Measurements from ENCODE around the gene NDUFA8. TPM values are rescaled to one million over a fixed set of nuclear protein-coding genes. Genes with fewer than 3 reads are reported as not detected.

NDUFA8 gene
- polyA plus RNA-seq, 4 donors, result 68.0 to 188 (median 106) TPM

GRCh38 chr9:122201641-122202040, 42.1 kb upstream of the NDUFA8 start:
- H3K27ac ChIP-seq (ENCODE audit: low read depth in 1 of 3, low read length in 2 of 3), result no peak overlapping the region
- FAIRE-seq, result no peak
- no peak for DNase-seq
- H3K4me1 ChIP-seq (ENCODE audit: control insufficient read depth in 3 of 3, insufficient read depth in 2 of 3, low read depth in 1 of 3, low read length in 2 of 3), result no peaks in the 10 kb centered on the region
- 90 to 98% (median 95%) methylated on average over 1 of the region's 1 CpG for WGBS, 3 donors
- no peaks in the 10 kb centered on the region for H3K9me3 ChIP-seq (ENCODE audit: control insufficient read depth in 2 of 2, insufficient read depth in 1 of 2, low read depth in 1 of 2, low read length in 1 of 2)
- peaks cover 0 to 7% (median 5%) of the 10 kb centered on the region in 3 donors for H3K27me3 ChIP-seq (ENCODE audit: control insufficient read depth in 3 of 3, insufficient read depth in 3 of 3, low read length in 3 of 3)
- H3K36me3 ChIP-seq (ENCODE audit: control insufficient read depth in 3 of 3, insufficient read depth in 2 of 3, low read depth in 1 of 3, low read length in 3 of 3), result no peaks in the 10 kb centered on the region
- no peak overlapping the region for H3K4me3 ChIP-seq (ENCODE audit: low read depth in 1 of 3, low read length in 3 of 3)

- Histone ChIP-seq H3K27ac (ENCODE audit: low read depth in 1 of 3, low read length in 2 of 3) (no peak overlapping the region), H3K36me3 (ENCODE audit: control insufficient read depth in 3 of 3, insufficient read depth in 2 of 3, low read depth in 1 of 3, low read length in 3 of 3) (no peaks in the 10 kb centered on the region), H3K4me3 (ENCODE audit: low read depth in 1 of 3, low read length in 3 of 3) (no peak overlapping the region), H3K4me1 (ENCODE audit: control insufficient read depth in 3 of 3, insufficient read depth in 2 of 3, low read depth in 1 of 3, low read length in 2 of 3) (no peaks in the 10 kb centered on the region), H3K27me3 (ENCODE audit: control insufficient read depth in 3 of 3, insufficient read depth in 3 of 3, low read length in 3 of 3) (peaks cover 0 to 5% (median 2%) of the 10 kb centered on the region in 3 donors), H3K9me3 (ENCODE audit: control insufficient read depth in 2 of 2, insufficient read depth in 1 of 2, low read depth in 1 of 2, low read length in 1 of 2) (no peaks in the 10 kb centered on the region)
- FAIRE-seq, result no peak
- DNase-seq, result no peak
- WGBS, 3 donors, result 87 to 94% (median 92%) methylated on average over 7 of the region's 7 CpGs
Observed at GRCh38 chr9:122200960-122201595, 41.5 kb upstream of the NDUFA8 start.

GRCh38 chr9:122197882-122198281, 38.3 kb upstream of the NDUFA8 start:
- 28 to 64% (median 32%) methylated on average over 4 of the region's 4 CpGs for WGBS, 3 donors
- FAIRE-seq (no peak), DNase-seq (no peak)

GRCh38 chr9:122197426-122197825, 37.8 kb upstream of the NDUFA8 start:
- Histone ChIP-seq H3K4me3 (ENCODE audit: low read depth in 1 of 3, low read length in 3 of 3) (no peak overlapping the region), H3K27me3 (ENCODE audit: control insufficient read depth in 3 of 3, insufficient read depth in 3 of 3, low read length in 3 of 3) (peaks cover 0 to 5% (median 0%) of the 10 kb centered on the region in 3 donors), H3K9me3 (ENCODE audit: control insufficient read depth in 2 of 2, insufficient read depth in 1 of 2, low read depth in 1 of 2, low read length in 1 of 2) (no peaks in the 10 kb centered on the region), H3K36me3 (ENCODE audit: control insufficient read depth in 3 of 3, insufficient read depth in 2 of 3, low read depth in 1 of 3, low read length in 3 of 3) (no peaks in the 10 kb centered on the region), H3K4me1 (ENCODE audit: control insufficient read depth in 3 of 3, insufficient read depth in 2 of 3, low read depth in 1 of 3, low read length in 2 of 3) (no peaks in the 10 kb centered on the region), H3K27ac (ENCODE audit: low read depth in 1 of 3, low read length in 2 of 3) (no peak overlapping the region)
- no peak for FAIRE-seq
- WGBS, 3 donors, result 15 to 45% (median 28%) methylated on average over 7 of the region's 7 CpGs
- peak in 1 of 2 donors; percentile 49 for DNase-seq

More at GRCh38 chr9:122197882-122198281, 38.3 kb upstream of the NDUFA8 start:
- Histone ChIP-seq H3K4me3 (ENCODE audit: low read depth in 1 of 3, low read length in 3 of 3) (no peak overlapping the region), H3K27me3 (ENCODE audit: control insufficient read depth in 3 of 3, insufficient read depth in 3 of 3, low read length in 3 of 3) (peaks cover 0 to 5% (median 0%) of the 10 kb centered on the region in 3 donors), H3K27ac (ENCODE audit: low read depth in 1 of 3, low read length in 2 of 3) (no peak overlapping the region), H3K36me3 (ENCODE audit: control insufficient read depth in 3 of 3, insufficient read depth in 2 of 3, low read depth in 1 of 3, low read length in 3 of 3) (no peaks in the 10 kb centered on the region), H3K4me1 (ENCODE audit: control insufficient read depth in 3 of 3, insufficient read depth in 2 of 3, low read depth in 1 of 3, low read length in 2 of 3) (no peaks in the 10 kb centered on the region), H3K9me3 (ENCODE audit: control insufficient read depth in 2 of 2, insufficient read depth in 1 of 2, low read depth in 1 of 2, low read length in 1 of 2) (no peaks in the 10 kb centered on the region)

GRCh38 chr9:122195875-122196274, 36.3 kb upstream of the NDUFA8 start:
- 83 to 91% (median 89%) methylated on average over 4 of the region's 4 CpGs for WGBS, 3 donors
- peaks cover 0 to 5% (median 0%) of the 10 kb centered on the region in 3 donors for H3K27me3 ChIP-seq (ENCODE audit: control insufficient read depth in 3 of 3, insufficient read depth in 3 of 3, low read length in 3 of 3)
- DNase-seq (no peak), FAIRE-seq (no peak)
- no peaks in the 10 kb centered on the region for H3K9me3 ChIP-seq (ENCODE audit: control insufficient read depth in 2 of 2, insufficient read depth in 1 of 2, low read depth in 1 of 2, low read length in 1 of 2)
- no peak overlapping the region for H3K4me3 ChIP-seq (ENCODE audit: low read depth in 1 of 3, low read length in 3 of 3)
- no peaks in the 10 kb centered on the region for H3K4me1 ChIP-seq (ENCODE audit: control insufficient read depth in 3 of 3, insufficient read depth in 2 of 3, low read depth in 1 of 3, low read length in 2 of 3)
- no peak overlapping the region for H3K27ac ChIP-seq (ENCODE audit: low read depth in 1 of 3, low read length in 2 of 3)
- no peaks in the 10 kb centered on the region for H3K36me3 ChIP-seq (ENCODE audit: control insufficient read depth in 3 of 3, insufficient read depth in 2 of 3, low read depth in 1 of 3, low read length in 3 of 3)

- Histone ChIP-seq H3K27me3 (ENCODE audit: control insufficient read depth in 3 of 3, insufficient read depth in 3 of 3, low read length in 3 of 3) (peaks cover 0 to 5% (median 0%) of the 10 kb centered on the region in 3 donors), H3K36me3 (ENCODE audit: control insufficient read depth in 3 of 3, insufficient read depth in 2 of 3, low read depth in 1 of 3, low read length in 3 of 3) (no peaks in the 10 kb centered on the region), H3K27ac (ENCODE audit: low read depth in 1 of 3, low read length in 2 of 3) (no peak overlapping the region), H3K9me3 (ENCODE audit: control insufficient read depth in 2 of 2, insufficient read depth in 1 of 2, low read depth in 1 of 2, low read length in 1 of 2) (no peaks in the 10 kb centered on the region), H3K4me1 (ENCODE audit: control insufficient read depth in 3 of 3, insufficient read depth in 2 of 3, low read depth in 1 of 3, low read length in 2 of 3) (no peaks in the 10 kb centered on the region), H3K4me3 (ENCODE audit: low read depth in 1 of 3, low read length in 3 of 3) (no peak overlapping the region)
- WGBS, 3 donors, result 82 to 91% (median 83%) methylated on average over 6 of the region's 6 CpGs
- FAIRE-seq (no peak), DNase-seq (no peak)
Observed at GRCh38 chr9:122193651-122194050, 34.1 kb upstream of the NDUFA8 start.

- H3K9me3 ChIP-seq (ENCODE audit: control insufficient read depth in 2 of 2, insufficient read depth in 1 of 2, low read depth in 1 of 2, low read length in 1 of 2), result no peaks in the 10 kb centered on the region
- H3K4me3 ChIP-seq (ENCODE audit: low read depth in 1 of 3, low read length in 3 of 3), result no peak overlapping the region
- H3K4me1 ChIP-seq (ENCODE audit: control insufficient read depth in 3 of 3, insufficient read depth in 2 of 3, low read depth in 1 of 3, low read length in 2 of 3), result no peaks in the 10 kb centered on the region
- FAIRE-seq (no peak), DNase-seq (no peak)
- WGBS, 3 donors, result 85 to 90% (median 90%) methylated on average over 16 of the region's 16 CpGs
- peaks cover 0 to 3% (median 0%) of the 10 kb centered on the region in 3 donors for H3K27me3 ChIP-seq (ENCODE audit: control insufficient read depth in 3 of 3, insufficient read depth in 3 of 3, low read length in 3 of 3)
- no peak overlapping the region for H3K27ac ChIP-seq (ENCODE audit: low read depth in 1 of 3, low read length in 2 of 3)
- no peaks in the 10 kb centered on the region for H3K36me3 ChIP-seq (ENCODE audit: control insufficient read depth in 3 of 3, insufficient read depth in 2 of 3, low read depth in 1 of 3, low read length in 3 of 3)
Observed at GRCh38 chr9:122192914-122193525, 33.4 kb upstream of the NDUFA8 start.

GRCh38 chr9:122192261-122192875, 32.8 kb upstream of the NDUFA8 start:
- no peaks in the 10 kb centered on the region for H3K27me3 ChIP-seq (ENCODE audit: control insufficient read depth in 3 of 3, insufficient read depth in 3 of 3, low read length in 3 of 3)
- H3K36me3 ChIP-seq (ENCODE audit: control insufficient read depth in 3 of 3, insufficient read depth in 2 of 3, low read depth in 1 of 3, low read length in 3 of 3), result no peaks in the 10 kb centered on the region
- H3K4me3 ChIP-seq (ENCODE audit: low read depth in 1 of 3, low read length in 3 of 3), result no peak overlapping the region
- FAIRE-seq (no peak), DNase-seq (no peak)
- no peak overlapping the region for H3K27ac ChIP-seq (ENCODE audit: low read depth in 1 of 3, low read length in 2 of 3)
- no peaks in the 10 kb centered on the region for H3K4me1 ChIP-seq (ENCODE audit: control insufficient read depth in 3 of 3, insufficient read depth in 2 of 3, low read depth in 1 of 3, low read length in 2 of 3)
- H3K9me3 ChIP-seq (ENCODE audit: control insufficient read depth in 2 of 2, insufficient read depth in 1 of 2, low read depth in 1 of 2, low read length in 1 of 2), result no peaks in the 10 kb centered on the region
- 73 to 81% (median 74%) methylated on average over 5 of the region's 5 CpGs for WGBS, 3 donors

Measured in small intestine (tissue), 7 donors.